AG04450 (cell line): Measurements from ENCODE around the gene GRXCR2. TPM values are rescaled to one million over a fixed set of nuclear protein-coding genes. Genes with fewer than 3 reads are reported as not detected.

Source experiments
- CTCF ChIA-PET: fragments of 300-600, 350-600 bp; formaldehyde crosslinking; extraction: SDS; loops from one replicate; lab custom pipeline; 2022; ENCODE audit warnings: antibody characterized with exemption, inconsistent platforms; lab: Charles Lee
- POLR2A ChIA-PET: fragments of 350-600 bp; formaldehyde crosslinking; extraction: SDS; loops from one replicate; lab custom pipeline; 2021; ENCODE audit warnings: antibody characterized with exemption, inconsistent platforms; lab: Yijun Ruan, JAX
- DNase-seq: peaks from one replicate; pipeline ENCODE4 v3.0.0-alpha.2; 2011; ENCODE audit warnings: low read depth, low spot score
- H3K27ac ChIP-seq: one replicate; pipeline ENCODE4 v1.5.1; 2012; ENCODE audit warnings: low read depth, low read length, control low read depth
- H3K27me3 ChIP-seq: one replicate; pipeline ENCODE4 v1.6.0; 2012; ENCODE audit warnings: low read length; ENCODE audit not compliant: control insufficient read depth, insufficient read depth
- H3K4me3 ChIP-seq: 2 replicates; pipeline ENCODE4 v1.5.1; 2011; ENCODE audit warnings: mild to moderate bottlenecking, low read depth, low read length, control low read depth
- H3K9me3 ChIP-seq: 2 replicates; pipeline ENCODE4 v1.5.1; 2012; ENCODE audit warnings: low read length; ENCODE audit not compliant: control insufficient read depth, insufficient read depth
- polyA plus RNA-seq: library from polyadenylated mRNA; depleted of rRNA; stranded (reverse); fragments of >200 nt; gene quantifications from 2 replicates; pipeline ENCODE4 v1.2.3, GENCODE V29; 2011
- TF ChIP-seq, protein P1 (sequence below): IDR thresholded peaks from 2 replicates; pipeline ENCODE4 v1.5.1; 2011; ENCODE audit warnings: low read depth, low read length, control low read depth, inconsistent platforms

Gene GRXCR2
- polyA plus RNA-seq, 1 experiment: not detected

DNA sequence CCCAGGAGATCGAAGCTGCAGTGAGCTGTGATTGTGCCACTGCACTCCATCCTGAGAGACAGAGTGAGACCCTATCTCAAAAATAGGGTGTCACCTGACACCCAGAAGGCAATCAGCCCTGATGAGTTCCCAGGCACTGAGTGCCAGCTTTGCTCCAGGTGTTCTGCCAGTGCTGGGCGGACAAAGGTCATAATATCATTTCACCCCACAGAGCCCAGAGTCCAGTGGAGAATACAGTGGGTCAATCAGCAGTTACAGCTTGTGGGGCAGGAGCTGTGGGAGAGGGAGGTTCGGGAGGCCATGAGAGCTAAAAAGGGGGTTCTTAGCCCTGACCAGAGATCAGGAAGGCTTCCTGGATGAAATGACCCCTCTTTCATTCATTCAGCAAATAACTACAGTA, 39.2 kb upstream of the GRXCR2 start:
- ChIA-PET POLR2A (no interaction called here), CTCF (interaction anchor here (0.5 kb wide), 1 partner anchor 815 kb away, joined by 3 read pairs; no protein-coding TSS in a partner anchor)
- peaks cover 2% of the 10 kb centered on the region for H3K27me3 ChIP-seq
- no peaks in the 10 kb centered on the region for H3K9me3 ChIP-seq
- no peak overlapping the region for H3K27ac ChIP-seq
- TF ChIP-seq, protein P1, sequence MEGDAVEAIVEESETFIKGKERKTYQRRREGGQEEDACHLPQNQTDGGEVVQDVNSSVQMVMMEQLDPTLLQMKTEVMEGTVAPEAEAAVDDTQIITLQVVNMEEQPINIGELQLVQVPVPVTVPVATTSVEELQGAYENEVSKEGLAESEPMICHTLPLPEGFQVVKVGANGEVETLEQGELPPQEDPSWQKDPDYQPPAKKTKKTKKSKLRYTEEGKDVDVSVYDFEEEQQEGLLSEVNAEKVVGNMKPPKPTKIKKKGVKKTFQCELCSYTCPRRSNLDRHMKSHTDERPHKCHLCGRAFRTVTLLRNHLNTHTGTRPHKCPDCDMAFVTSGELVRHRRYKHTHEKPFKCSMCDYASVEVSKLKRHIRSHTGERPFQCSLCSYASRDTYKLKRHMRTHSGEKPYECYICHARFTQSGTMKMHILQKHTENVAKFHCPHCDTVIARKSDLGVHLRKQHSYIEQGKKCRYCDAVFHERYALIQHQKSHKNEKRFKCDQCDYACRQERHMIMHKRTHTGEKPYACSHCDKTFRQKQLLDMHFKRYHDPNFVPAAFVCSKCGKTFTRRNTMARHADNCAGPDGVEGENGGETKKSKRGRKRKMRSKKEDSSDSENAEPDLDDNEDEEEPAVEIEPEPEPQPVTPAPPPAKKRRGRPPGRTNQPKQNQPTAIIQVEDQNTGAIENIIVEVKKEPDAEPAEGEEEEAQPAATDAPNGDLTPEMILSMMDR: no peak
- no peak overlapping the region for H3K4me3 ChIP-seq
- no peak for DNase-seq

- TF ChIP-seq, protein P1: no peak
- CTCF ChIA-PET: interaction anchor here (1.2 kb wide), 1 partner anchor 137 kb away, joined by 3 read pairs; no protein-coding TSS in a partner anchor
- no peak overlapping the region for H3K4me3 ChIP-seq
- DNase-seq: no peak
- no peaks in the 10 kb centered on the region for H3K9me3 ChIP-seq
- POLR2A ChIA-PET: no interaction called here
- peaks cover 2% of the 10 kb centered on the region for H3K27me3 ChIP-seq
- H3K27ac ChIP-seq: no peak overlapping the region
These were observed 38.4 kb upstream of the GRXCR2 start for GRCh38 chr5:145911164-145911563.

DNA sequence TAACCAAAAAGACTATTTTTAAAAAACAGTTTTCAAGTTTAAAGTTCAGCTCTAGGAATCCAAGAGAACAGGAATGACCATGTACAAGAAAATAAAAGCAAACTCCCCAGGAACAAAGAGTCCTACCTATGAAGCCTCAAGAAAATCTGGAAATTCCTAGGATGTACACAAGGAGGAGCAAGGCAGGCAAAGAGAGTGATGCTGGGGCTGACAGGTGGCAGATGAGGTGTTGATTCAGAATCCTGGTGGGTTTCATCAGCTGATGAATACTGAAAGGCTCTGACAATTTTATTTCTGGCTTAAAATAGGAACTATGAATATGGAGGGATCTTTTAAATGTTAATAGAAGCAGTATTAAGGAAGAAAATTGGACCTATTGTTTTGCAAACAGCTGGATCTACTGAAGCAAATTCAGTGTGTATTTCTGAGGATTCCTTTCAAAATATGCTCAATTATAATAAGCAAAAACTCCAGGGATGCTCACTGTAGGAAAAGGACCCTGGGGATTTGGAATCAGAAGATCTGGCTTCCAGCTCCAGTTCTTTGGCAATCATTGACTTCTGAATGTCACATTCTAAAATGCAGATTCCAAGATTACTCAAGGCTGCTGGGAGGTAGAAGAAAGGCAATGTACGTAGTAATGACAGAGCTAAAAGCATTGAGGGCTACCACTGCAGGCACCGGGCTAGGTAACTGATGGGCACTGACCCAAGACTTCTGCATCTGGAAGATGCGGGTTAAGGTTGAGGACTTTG, 35.6 kb upstream of the GRXCR2 start:
- ChIA-PET CTCF (interaction anchor here (0.6 to 1.9 kb wide), 4 partner anchors 20 to 150 kb away, joined by 3 to 5 read pairs (median 3); no protein-coding TSS in a partner anchor), POLR2A (no interaction called here)
- TF ChIP-seq, protein P1: 0 out of 2 replicates have a peak, but pooled peaks have one; percentile 19
- H3K4me3 ChIP-seq: no peak overlapping the region
- no peak for DNase-seq
- H3K27ac ChIP-seq: no peak overlapping the region
- peaks cover 5% of the 10 kb centered on the region for H3K27me3 ChIP-seq
- H3K9me3 ChIP-seq: no peaks in the 10 kb centered on the region

- Histone ChIP-seq H3K27ac (no peak overlapping the region), H3K9me3 (no peaks in the 10 kb centered on the region), H3K27me3 (peaks cover 4% of the 10 kb centered on the region), H3K4me3 (no peak overlapping the region)
- TF ChIP-seq, protein P1: no peak
- DNase-seq: no peak
- ChIA-PET CTCF (interaction anchor here (0.7 to 1.5 kb wide), 2 partner anchors 18 to 143 kb away, joined by 3 to 5 read pairs; no protein-coding TSS in a partner anchor), POLR2A (no interaction called here)
These were observed 33.6 kb upstream of the GRXCR2 start for GRCh38 chr5:145906401-145906800.

- DNase-seq: no peak
- CTCF ChIA-PET: interaction anchor here (1.0 kb wide), 1 partner anchor 17 kb away, joined by 3 read pairs; no protein-coding TSS in a partner anchor
- Histone ChIP-seq H3K27me3 (peaks cover 3% of the 10 kb centered on the region), H3K4me3 (no peak overlapping the region), H3K9me3 (no peaks in the 10 kb centered on the region), H3K27ac (no peak overlapping the region)
- POLR2A ChIA-PET: no interaction called here
- TF ChIP-seq, protein P1: no peak
These were observed 31.9 kb upstream of the GRXCR2 start for GRCh38 chr5:145904743-145905142.
